ENCODE results near the gene ZBTB7B.

Gene ZBTB7B

DNA sequence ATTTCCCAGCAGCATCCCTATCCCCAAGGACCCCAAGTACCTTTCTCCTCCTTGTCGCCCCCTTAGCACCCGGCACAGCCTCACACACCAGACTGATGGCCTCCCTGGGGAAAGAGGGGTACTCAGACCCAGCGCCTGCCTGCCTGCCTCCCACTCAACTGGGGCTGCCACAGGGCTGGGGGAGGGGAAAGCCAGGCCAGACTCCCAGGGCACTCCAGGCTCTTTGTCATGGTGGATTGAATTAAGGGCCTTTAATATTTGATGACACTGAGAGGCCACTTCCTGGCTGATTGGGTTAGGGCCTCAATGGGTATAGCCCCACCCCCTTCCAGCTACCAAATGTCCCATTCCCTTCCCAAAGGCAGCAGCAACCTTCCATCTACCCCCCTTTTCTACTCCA is 33.9 kb upstream of the ZBTB7B start:
- no peak for DNase-seq (ENCODE audit: low read depth)
- TF ChIP-seq, protein P1, sequence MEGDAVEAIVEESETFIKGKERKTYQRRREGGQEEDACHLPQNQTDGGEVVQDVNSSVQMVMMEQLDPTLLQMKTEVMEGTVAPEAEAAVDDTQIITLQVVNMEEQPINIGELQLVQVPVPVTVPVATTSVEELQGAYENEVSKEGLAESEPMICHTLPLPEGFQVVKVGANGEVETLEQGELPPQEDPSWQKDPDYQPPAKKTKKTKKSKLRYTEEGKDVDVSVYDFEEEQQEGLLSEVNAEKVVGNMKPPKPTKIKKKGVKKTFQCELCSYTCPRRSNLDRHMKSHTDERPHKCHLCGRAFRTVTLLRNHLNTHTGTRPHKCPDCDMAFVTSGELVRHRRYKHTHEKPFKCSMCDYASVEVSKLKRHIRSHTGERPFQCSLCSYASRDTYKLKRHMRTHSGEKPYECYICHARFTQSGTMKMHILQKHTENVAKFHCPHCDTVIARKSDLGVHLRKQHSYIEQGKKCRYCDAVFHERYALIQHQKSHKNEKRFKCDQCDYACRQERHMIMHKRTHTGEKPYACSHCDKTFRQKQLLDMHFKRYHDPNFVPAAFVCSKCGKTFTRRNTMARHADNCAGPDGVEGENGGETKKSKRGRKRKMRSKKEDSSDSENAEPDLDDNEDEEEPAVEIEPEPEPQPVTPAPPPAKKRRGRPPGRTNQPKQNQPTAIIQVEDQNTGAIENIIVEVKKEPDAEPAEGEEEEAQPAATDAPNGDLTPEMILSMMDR (conservative IDR thresholded peaks at IDR 0.05; ENCODE audit: control insufficient read depth, insufficient read depth, low read depth, low read length) = no peak
- H3K4me3 ChIP-seq (ENCODE audit: control insufficient read depth, low read depth, low read length) = peak overlapping the region; percentile 79

DNA sequence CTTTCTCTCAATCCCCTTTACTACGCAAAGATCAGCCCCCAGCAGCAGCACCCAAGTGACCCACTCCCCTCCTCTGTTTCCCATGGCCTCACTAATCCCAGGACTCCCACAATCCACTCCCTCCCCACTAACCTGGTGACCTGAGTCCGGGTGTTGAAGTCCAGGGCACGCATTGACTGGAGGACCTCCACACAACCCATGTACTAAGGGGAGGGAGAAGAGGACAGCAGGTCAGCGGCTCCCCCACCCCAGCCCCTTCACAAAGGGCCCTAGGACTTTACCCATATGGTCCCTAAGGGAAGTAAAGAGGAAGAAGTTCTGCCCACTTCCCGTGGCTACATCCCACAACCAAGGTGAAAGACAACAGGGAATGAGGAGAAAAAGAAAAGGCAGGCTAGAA is 33.4 kb upstream of the ZBTB7B start:
- peak overlapping the region; percentile 79 for H3K4me3 ChIP-seq (ENCODE audit: control insufficient read depth, low read depth, low read length)
- no peak for DNase-seq (ENCODE audit: low read depth)
- TF ChIP-seq, protein P1 (conservative IDR thresholded peaks at IDR 0.05; ENCODE audit: control insufficient read depth, insufficient read depth, low read depth, low read length) = no peak

DNA sequence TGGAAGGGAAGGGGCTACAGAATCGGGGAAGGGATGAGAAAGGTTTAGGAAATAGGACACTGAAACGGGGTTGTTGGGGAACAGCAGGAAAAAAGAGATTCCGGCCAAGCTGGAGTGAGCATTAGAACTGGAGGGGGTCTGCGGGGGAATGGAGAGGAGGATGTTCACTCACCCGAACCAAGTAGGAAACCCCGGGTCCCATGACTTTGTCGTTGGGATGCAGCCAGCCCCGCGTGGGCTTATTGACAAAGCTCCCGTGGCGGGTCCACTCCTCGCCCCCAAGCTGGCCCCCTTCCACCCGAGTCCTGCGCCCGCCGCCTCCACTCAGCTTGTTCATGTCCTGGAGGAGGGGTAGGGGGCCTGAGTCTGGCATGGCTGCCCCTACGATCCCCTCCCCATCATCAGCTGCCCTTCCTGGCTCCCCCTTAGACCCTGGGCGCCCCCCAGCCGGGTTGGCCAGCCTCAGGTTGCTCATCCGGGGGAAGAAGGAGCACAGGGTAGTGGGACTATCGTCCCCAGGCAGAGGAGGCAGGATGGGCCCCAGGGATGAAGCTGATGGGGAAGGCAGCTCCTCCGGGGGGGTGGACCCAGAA is 32.6 kb upstream of the ZBTB7B start:
- TF ChIP-seq, protein P1 (conservative IDR thresholded peaks at IDR 0.05; ENCODE audit: control insufficient read depth, insufficient read depth, low read depth, low read length) = no peak
- no peak for DNase-seq (ENCODE audit: low read depth)
- H3K4me3 ChIP-seq (ENCODE audit: control insufficient read depth, low read depth, low read length) = peak overlapping the region; percentile 79

DNA sequence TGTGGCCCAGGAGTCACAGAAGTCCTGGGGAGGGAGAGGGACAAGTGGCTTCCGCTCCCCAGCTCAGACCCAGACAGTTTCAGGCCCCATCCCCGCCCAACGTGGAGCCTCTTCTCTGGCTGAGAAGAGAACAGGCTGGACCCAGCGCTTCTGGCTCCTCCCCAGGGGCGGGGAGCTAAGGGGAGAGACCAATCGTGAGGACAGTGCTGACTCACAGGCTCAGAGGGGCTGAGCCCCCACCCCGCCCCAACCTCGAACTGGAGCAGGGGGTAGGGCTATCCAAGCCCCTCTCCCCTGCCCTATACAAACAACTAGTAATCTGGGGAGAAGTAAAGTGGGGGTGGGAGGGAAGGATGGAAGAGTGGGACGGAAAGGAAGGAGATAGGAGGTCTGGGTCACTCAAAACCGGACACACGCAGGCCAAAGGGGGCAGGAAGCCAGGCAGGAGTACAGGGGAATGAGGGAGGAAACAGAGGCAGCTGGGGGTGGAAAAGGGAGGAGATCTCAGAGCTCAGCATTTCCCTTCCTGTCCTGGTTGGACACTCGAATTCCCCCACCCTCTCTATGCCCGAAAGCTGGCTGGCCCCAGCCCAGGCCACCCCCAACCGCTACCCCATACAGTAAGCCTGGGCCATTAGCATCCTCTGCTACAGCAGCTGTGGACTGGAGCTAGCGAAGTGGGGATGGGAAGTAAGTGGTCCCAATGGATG is 31.8 kb upstream of the ZBTB7B start, which contains the start of gene SHC1:
TSS of gene SHC1 (minus strand) at position 117 of the 710 bp plus-strand sequence. CDS start 221 bp downstream, outside the sequence.
- DNase-seq (ENCODE audit: low read depth) = peak; percentile 94
- peak within 1 kb of the TSS; percentile 79 for H3K4me3 ChIP-seq (ENCODE audit: control insufficient read depth, low read depth, low read length)
- TF ChIP-seq, protein P1 (conservative IDR thresholded peaks at IDR 0.05; ENCODE audit: control insufficient read depth, insufficient read depth, low read depth, low read length) = no peak

DNA sequence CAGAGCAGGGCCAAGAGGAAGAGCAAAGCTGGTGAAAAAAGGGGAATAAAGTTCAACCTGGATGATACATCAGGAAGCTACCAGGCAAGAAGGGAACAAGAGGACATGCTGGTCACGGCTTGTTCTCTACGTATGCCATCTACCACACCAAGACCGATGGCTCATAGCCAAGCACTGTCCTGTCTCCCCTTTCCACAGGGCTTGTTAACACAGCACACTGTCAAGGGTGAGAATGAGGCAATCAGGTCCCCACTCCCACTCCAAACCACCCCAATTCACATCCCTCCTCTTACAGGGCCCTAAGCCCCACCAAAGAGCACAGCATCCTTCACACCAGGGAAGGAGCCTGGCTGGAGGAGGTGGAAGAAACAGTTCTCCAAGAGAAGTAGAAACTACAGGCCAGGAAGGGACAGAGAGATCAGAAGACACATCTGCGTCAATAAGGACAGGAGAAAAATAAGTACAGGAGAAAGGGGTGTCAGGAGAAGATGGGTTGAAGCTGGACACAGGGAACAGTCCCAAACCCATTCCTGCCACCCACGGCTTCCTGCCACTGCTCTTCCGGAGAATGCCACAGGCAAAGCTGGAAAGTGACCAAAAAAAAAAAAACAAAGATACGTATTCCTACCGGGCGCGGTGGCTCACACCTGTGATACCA is 31.1 kb upstream of the ZBTB7B start:
- TF ChIP-seq, protein P1 (conservative IDR thresholded peaks at IDR 0.05; ENCODE audit: control insufficient read depth, insufficient read depth, low read depth, low read length) = no peak
- H3K4me3 ChIP-seq (ENCODE audit: control insufficient read depth, low read depth, low read length) = peak overlapping the region; percentile 79
- DNase-seq (ENCODE audit: low read depth) = no peak

DNA sequence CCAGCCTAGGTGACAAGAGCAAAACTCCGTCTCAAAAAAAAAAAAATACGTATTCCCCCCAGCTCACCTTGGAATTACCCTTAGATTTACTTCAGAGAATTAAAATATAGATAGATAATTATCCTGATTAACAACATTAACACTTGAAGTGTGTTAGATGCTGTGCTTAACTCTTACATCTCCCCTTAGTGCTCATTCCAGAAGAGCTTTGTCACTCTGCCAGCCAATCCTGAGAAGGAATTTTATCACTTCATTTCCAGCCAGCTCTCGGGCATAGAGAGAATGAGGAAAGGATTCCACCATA is 30.4 kb upstream of the ZBTB7B start:
- H3K4me3 ChIP-seq (ENCODE audit: control insufficient read depth, low read depth, low read length) = peak overlapping the region; percentile 88
- TF ChIP-seq, protein P1 (conservative IDR thresholded peaks at IDR 0.05; ENCODE audit: control insufficient read depth, insufficient read depth, low read depth, low read length) = no peak

More for the DNA sequence above, 30.4 kb upstream of the ZBTB7B start:
- DNase-seq (ENCODE audit: low read depth) = no peak

Data from fibroblast of mammary gland (primary cell).